ENCODE measurements around the gene CLIC2.

Gene CLIC2

DNA sequence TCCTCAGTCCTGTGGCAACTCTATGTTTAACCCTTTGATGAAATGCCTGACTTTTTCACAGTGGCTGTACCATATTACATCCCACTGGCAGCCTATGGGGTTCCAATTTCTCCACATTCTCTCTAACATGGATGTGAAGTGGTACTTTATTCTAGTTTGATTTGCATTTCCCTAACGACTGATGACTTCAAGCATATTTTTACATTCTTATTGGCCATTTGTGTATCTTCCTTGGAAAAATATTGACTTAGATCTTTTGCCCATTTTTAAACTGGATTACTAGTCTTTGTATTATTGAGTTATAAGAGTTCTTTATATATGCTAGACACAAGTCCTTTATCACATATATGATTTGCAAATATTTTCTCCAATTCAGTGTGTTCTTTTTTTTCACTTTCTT is 68.0 kb downstream of the CLIC2 start:
- peaks cover 0 to 4% (median 4%) of the 10 kb centered on the region in 5 donors for H3K27me3 ChIP-seq (ENCODE audit: control insufficient read depth in 5 of 5, insufficient read depth in 4 of 5, low read length in 5 of 5)

GRCh38 chrX:155263854-155264628 is 70.4 kb downstream of the CLIC2 start, which contains the start of gene RAB39B:
RAB39B (minus strand) TSS chrX:155264491; CDS start chrX:155264288, 203 bp downstream.
- Histone ChIP-seq H3K4me1 (ENCODE audit: control insufficient read depth in 5 of 5, insufficient read depth in 5 of 5, low read length in 5 of 5) (peaks cover 0 to 6% (median 3%) of the 10 kb centered on the region in 5 donors), H3K9ac (ENCODE audit: low read length in 5 of 5) (no peak within 1 kb of the TSS), H3K27me3 (ENCODE audit: control insufficient read depth in 5 of 5, insufficient read depth in 4 of 5, low read length in 5 of 5) (peaks cover 0 to 4% (median 4%) of the 10 kb centered on the region in 5 donors), H3K27ac (ENCODE audit: low read depth, low read length) (no peak within 1 kb of the TSS), H3K36me3 (ENCODE audit: control insufficient read depth in 5 of 5, insufficient read depth in 5 of 5, low read length in 5 of 5) (no peaks in the 10 kb centered on the region), H3K9me3 (ENCODE audit: control insufficient read depth in 5 of 5, low read length in 5 of 5) (peaks cover 0 to 4% (median 0%) of the 10 kb centered on the region in 5 donors), H3K4me3 (ENCODE audit: low read depth in 1 of 5, low read length in 5 of 5) (peak within 1 kb of the TSS in 3 of 5 donors; percentile 32 to 58 (median 55))

More for the DNA sequence above, 68.0 kb downstream of the CLIC2 start:
- no peaks in the 10 kb centered on the region for H3K36me3 ChIP-seq (ENCODE audit: control insufficient read depth in 5 of 5, insufficient read depth in 5 of 5, low read length in 5 of 5)
- H3K27ac ChIP-seq (ENCODE audit: low read depth, low read length), result no peak overlapping the region
- H3K9me3 ChIP-seq (ENCODE audit: control insufficient read depth in 5 of 5, low read length in 5 of 5), result peaks cover 0 to 8% (median 2%) of the 10 kb centered on the region in 5 donors
- peaks cover 0 to 6% (median 3%) of the 10 kb centered on the region in 5 donors for H3K4me1 ChIP-seq (ENCODE audit: control insufficient read depth in 5 of 5, insufficient read depth in 5 of 5, low read length in 5 of 5)
- no peak overlapping the region for H3K4me3 ChIP-seq (ENCODE audit: low read depth in 1 of 5, low read length in 5 of 5)
- no peak overlapping the region for H3K9ac ChIP-seq (ENCODE audit: low read length in 5 of 5)

DNA sequence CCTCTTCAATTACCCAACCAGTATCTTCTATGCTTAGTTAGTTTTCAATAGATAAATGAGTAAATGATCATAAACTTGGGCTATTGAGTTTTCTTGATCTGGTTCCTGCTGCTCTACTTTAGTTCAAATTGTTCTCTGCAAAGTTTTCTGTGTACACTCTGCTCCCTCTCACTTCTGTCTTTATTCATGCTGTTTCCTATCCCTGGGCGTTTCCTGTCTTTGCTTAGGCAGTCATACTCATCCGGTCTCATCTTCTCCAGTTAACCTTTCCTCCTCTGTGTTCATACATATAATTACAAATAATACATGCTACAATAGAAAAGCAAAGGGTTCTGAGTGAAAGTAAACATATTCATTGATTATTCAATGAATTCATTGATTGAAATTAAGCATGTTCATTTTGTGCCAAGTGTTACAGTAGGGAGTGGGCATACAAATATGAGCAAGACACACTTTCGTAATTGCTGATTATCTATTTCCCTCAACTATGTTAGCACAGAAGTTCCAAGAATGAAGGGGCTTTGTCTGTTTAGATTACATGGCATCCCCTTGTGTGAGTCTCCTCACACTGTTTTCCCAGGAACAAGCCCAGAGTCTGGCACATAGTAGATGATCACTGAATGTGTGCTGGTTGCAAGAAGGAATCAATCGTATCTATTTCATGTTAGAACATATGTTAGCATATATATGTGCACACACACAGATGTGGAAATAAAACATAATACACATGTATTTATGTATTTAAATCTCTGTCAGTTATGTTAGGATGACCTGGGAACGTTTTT is 71.3 kb downstream of the CLIC2 start:
- H3K27me3 ChIP-seq (ENCODE audit: control insufficient read depth in 5 of 5, insufficient read depth in 4 of 5, low read length in 5 of 5), result peaks cover 0 to 4% (median 4%) of the 10 kb centered on the region in 5 donors
- peak overlapping the region in 1 of 5 donors; percentile 58 for H3K4me3 ChIP-seq (ENCODE audit: low read depth in 1 of 5, low read length in 5 of 5)
- peaks cover 0 to 4% (median 0%) of the 10 kb centered on the region in 5 donors for H3K9me3 ChIP-seq (ENCODE audit: control insufficient read depth in 5 of 5, low read length in 5 of 5)
- peaks cover 0 to 6% (median 3%) of the 10 kb centered on the region in 5 donors for H3K4me1 ChIP-seq (ENCODE audit: control insufficient read depth in 5 of 5, insufficient read depth in 5 of 5, low read length in 5 of 5)
- H3K27ac ChIP-seq (ENCODE audit: low read depth, low read length), result no peak overlapping the region
- H3K9ac ChIP-seq (ENCODE audit: low read length in 5 of 5), result no peak overlapping the region
- no peaks in the 10 kb centered on the region for H3K36me3 ChIP-seq (ENCODE audit: control insufficient read depth in 5 of 5, insufficient read depth in 5 of 5, low read length in 5 of 5)

GRCh38 chrX:155259752-155260151 is 74.7 kb downstream of the CLIC2 start:
- Histone ChIP-seq H3K27ac (ENCODE audit: low read depth, low read length) (no peak overlapping the region), H3K36me3 (ENCODE audit: control insufficient read depth in 5 of 5, insufficient read depth in 5 of 5, low read length in 5 of 5) (no peaks in the 10 kb centered on the region), H3K9me3 (ENCODE audit: control insufficient read depth in 5 of 5, low read length in 5 of 5) (peaks cover 0 to 4% (median 0%) of the 10 kb centered on the region in 5 donors), H3K27me3 (ENCODE audit: control insufficient read depth in 5 of 5, insufficient read depth in 4 of 5, low read length in 5 of 5) (peaks cover 0 to 4% (median 4%) of the 10 kb centered on the region in 5 donors), H3K4me1 (ENCODE audit: control insufficient read depth in 5 of 5, insufficient read depth in 5 of 5, low read length in 5 of 5) (peaks cover 0 to 6% (median 3%) of the 10 kb centered on the region in 5 donors), H3K9ac (ENCODE audit: low read length in 5 of 5) (no peak overlapping the region), H3K4me3 (ENCODE audit: low read depth in 1 of 5, low read length in 5 of 5) (no peak overlapping the region)

DNA sequence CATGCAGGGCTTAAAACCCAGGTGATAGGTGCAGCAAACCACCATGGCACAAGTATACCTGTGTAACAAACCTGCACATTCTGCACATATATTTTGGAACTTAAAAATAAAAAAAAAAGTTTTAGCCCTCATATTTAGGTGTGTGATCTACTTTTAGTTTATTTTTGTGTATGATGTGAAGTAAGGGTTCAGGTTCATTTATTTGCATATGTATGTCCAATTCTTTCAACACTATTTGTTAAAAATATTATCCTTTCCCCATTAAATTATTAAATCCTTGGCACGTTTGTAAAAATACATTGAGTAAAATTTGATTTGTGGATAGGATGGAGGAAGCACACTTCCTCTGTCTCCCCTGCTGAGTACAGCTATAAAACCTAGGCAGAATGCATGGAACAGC is 83.0 kb downstream of the CLIC2 start:
- Histone ChIP-seq H3K4me3 (ENCODE audit: low read depth in 1 of 5, low read length in 5 of 5) (no peak overlapping the region), H3K4me1 (ENCODE audit: control insufficient read depth in 5 of 5, insufficient read depth in 5 of 5, low read length in 5 of 5) (no peaks in the 10 kb centered on the region), H3K36me3 (ENCODE audit: control insufficient read depth in 5 of 5, insufficient read depth in 5 of 5, low read length in 5 of 5) (no peaks in the 10 kb centered on the region), H3K9me3 (ENCODE audit: control insufficient read depth in 5 of 5, low read length in 5 of 5) (peaks cover 0 to 4% (median 0%) of the 10 kb centered on the region in 5 donors), H3K9ac (ENCODE audit: low read length in 5 of 5) (no peak overlapping the region), H3K27ac (ENCODE audit: low read depth, low read length) (no peak overlapping the region), H3K27me3 (ENCODE audit: control insufficient read depth in 5 of 5, insufficient read depth in 4 of 5, low read length in 5 of 5) (no peaks in the 10 kb centered on the region)

- Histone ChIP-seq H3K36me3 (ENCODE audit: control insufficient read depth in 5 of 5, insufficient read depth in 5 of 5, low read length in 5 of 5) (no peaks in the 10 kb centered on the region), H3K27ac (ENCODE audit: low read depth, low read length) (no peak overlapping the region), H3K27me3 (ENCODE audit: control insufficient read depth in 5 of 5, insufficient read depth in 4 of 5, low read length in 5 of 5) (no peaks in the 10 kb centered on the region), H3K9me3 (ENCODE audit: control insufficient read depth in 5 of 5, low read length in 5 of 5) (peaks cover 0 to 4% (median 0%) of the 10 kb centered on the region in 5 donors), H3K4me1 (ENCODE audit: control insufficient read depth in 5 of 5, insufficient read depth in 5 of 5, low read length in 5 of 5) (no peaks in the 10 kb centered on the region), H3K4me3 (ENCODE audit: low read depth in 1 of 5, low read length in 5 of 5) (no peak overlapping the region), H3K9ac (ENCODE audit: low read length in 5 of 5) (no peak overlapping the region)
Observed at GRCh38 chrX:155247497-155247896, 86.9 kb downstream of the CLIC2 start.

- no peak overlapping the region for H3K9ac ChIP-seq (ENCODE audit: low read length in 5 of 5)
Observed at GRCh38 chrX:155246748-155247147, 87.7 kb downstream of the CLIC2 start.

DNA sequence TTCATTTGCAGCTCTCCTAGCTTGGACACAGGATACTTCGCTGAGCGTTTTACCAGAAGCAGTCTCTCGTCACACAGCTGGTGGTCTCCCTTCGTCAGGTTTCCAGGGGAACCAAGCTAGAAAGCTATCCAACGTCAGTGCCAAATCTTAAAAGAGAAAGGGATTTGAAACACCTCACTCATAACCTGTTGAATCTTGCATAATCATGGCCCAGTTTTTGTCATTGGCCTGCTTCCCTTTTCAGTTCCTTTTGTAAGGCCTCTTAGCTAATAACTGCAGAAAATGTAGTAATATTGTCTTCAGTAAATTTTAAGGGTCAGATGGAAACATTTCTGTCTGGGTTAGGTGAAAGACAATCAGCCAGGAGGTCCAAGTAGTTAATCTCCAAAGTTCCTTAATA is 92.1 kb downstream of the CLIC2 start:
- Histone ChIP-seq H3K4me1 (ENCODE audit: control insufficient read depth in 5 of 5, insufficient read depth in 5 of 5, low read length in 5 of 5) (no peaks in the 10 kb centered on the region), H3K9me3 (ENCODE audit: control insufficient read depth in 5 of 5, low read length in 5 of 5) (peaks cover 0 to 4% (median 0%) of the 10 kb centered on the region in 5 donors), H3K9ac (ENCODE audit: low read length in 5 of 5) (no peak overlapping the region), H3K36me3 (ENCODE audit: control insufficient read depth in 5 of 5, insufficient read depth in 5 of 5, low read length in 5 of 5) (peaks cover 7 to 15% (median 10%) of the 10 kb centered on the region in 5 donors), H3K4me3 (ENCODE audit: low read depth in 1 of 5, low read length in 5 of 5) (no peak overlapping the region), H3K27ac (ENCODE audit: low read depth, low read length) (no peak overlapping the region), H3K27me3 (ENCODE audit: control insufficient read depth in 5 of 5, insufficient read depth in 4 of 5, low read length in 5 of 5) (peaks cover 0 to 5% (median 0%) of the 10 kb centered on the region in 5 donors)

More at GRCh38 chrX:155246748-155247147, 87.7 kb downstream of the CLIC2 start:
- Histone ChIP-seq H3K36me3 (ENCODE audit: control insufficient read depth in 5 of 5, insufficient read depth in 5 of 5, low read length in 5 of 5) (no peaks in the 10 kb centered on the region), H3K4me1 (ENCODE audit: control insufficient read depth in 5 of 5, insufficient read depth in 5 of 5, low read length in 5 of 5) (no peaks in the 10 kb centered on the region), H3K27ac (ENCODE audit: low read depth, low read length) (no peak overlapping the region), H3K27me3 (ENCODE audit: control insufficient read depth in 5 of 5, insufficient read depth in 4 of 5, low read length in 5 of 5) (no peaks in the 10 kb centered on the region), H3K9me3 (ENCODE audit: control insufficient read depth in 5 of 5, low read length in 5 of 5) (peaks cover 0 to 4% (median 0%) of the 10 kb centered on the region in 5 donors), H3K4me3 (ENCODE audit: low read depth in 1 of 5, low read length in 5 of 5) (no peak overlapping the region)

DNA sequence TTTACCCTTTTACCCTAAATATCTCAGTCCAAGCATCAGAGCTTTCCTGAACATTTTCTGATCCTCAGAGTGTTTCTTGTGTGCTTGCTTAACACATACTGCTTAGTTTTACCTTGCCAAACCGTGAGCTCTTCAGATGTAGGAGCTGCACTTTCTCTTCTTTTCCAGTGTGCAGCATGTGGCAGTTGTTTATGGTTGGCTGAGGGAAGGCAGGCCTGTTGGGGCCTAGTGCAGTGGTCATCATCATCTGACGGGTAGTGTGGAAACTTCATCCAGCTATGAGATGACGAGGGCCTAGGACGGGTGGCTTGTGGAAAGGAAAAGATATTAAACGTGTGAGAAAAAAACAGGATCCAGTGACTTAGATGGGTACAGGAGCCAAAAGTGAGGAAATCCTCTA is 96.7 kb downstream of the CLIC2 start:
- Histone ChIP-seq H3K27me3 (ENCODE audit: control insufficient read depth in 5 of 5, insufficient read depth in 4 of 5, low read length in 5 of 5) (peaks cover 0 to 5% (median 0%) of the 10 kb centered on the region in 5 donors), H3K36me3 (ENCODE audit: control insufficient read depth in 5 of 5, insufficient read depth in 5 of 5, low read length in 5 of 5) (peaks cover 11 to 31% (median 18%) of the 10 kb centered on the region in 5 donors), H3K4me3 (ENCODE audit: low read depth in 1 of 5, low read length in 5 of 5) (no peak overlapping the region), H3K9me3 (ENCODE audit: control insufficient read depth in 5 of 5, low read length in 5 of 5) (no peaks in the 10 kb centered on the region), H3K4me1 (ENCODE audit: control insufficient read depth in 5 of 5, insufficient read depth in 5 of 5, low read length in 5 of 5) (no peaks in the 10 kb centered on the region), H3K27ac (ENCODE audit: low read depth, low read length) (no peak overlapping the region), H3K9ac (ENCODE audit: low read length in 5 of 5) (no peak overlapping the region)
